Neural progenitor cell (in vitro differentiated cells): ENCODE results near the gene TMPRSS11B.

ENCODE experiments used
- CTCF ChIP-seq: fragments of 200-600 bp; sonication (generic); IDR thresholded peaks from 2 replicates; pipeline ENCODE4 v1.5.1; 2017; ENCODE audit warnings: antibody characterized with exemption, mild to moderate bottlenecking
- EZH2 ChIP-seq: fragments of 200-600 bp; sonication (generic); IDR thresholded peaks from 2 replicates; pipeline ENCODE4 v1.6.1; 2017; ENCODE audit warnings: antibody characterized with exemption, mild to moderate bottlenecking, moderate library complexity
- EZH2phosphoT487 ChIP-seq: fragments of 200-600 bp; sonication (generic); IDR thresholded peaks from 2 replicates; pipeline ENCODE4 v1.6.1; 2017; ENCODE audit warnings: antibody characterized with exemption

GRCh38 chr4:68245594-68245993 lies at the start of gene TMPRSS11B:
- TF ChIP-seq CTCF (no peak), EZH2phosphoT487 (no peak), EZH2 (no peak)
